Hepatocyte (in vitro differentiated cells): ENCODE data around the gene PER2.

Source experiments
- EZH2 ChIP-seq: fragments of 200-600 bp; sonication (generic); IDR thresholded peaks from 2 replicates; pipeline ENCODE4 v1.6.1; 2016; ENCODE audit warnings: antibody characterized with exemption, mild to moderate bottlenecking, borderline replicate concordance
- EZH2phosphoT487 ChIP-seq: fragments of 200-600 bp; sonication (generic); IDR thresholded peaks from one replicate; pipeline ENCODE4 v1.6.1; 2018; ENCODE audit warnings: antibody characterized with exemption, mild to moderate bottlenecking, low read depth, moderate library complexity; ENCODE audit not compliant: unreplicated experiment, severe bottlenecking
- TF ChIP-seq, protein P1 (sequence below): fragments of 200-600 bp; sonication (generic); IDR thresholded peaks from 2 replicates; pipeline ENCODE4 v1.5.1; 2016; ENCODE audit warnings: antibody characterized with exemption, mild to moderate bottlenecking; ENCODE audit not compliant: poor library complexity

DNA sequence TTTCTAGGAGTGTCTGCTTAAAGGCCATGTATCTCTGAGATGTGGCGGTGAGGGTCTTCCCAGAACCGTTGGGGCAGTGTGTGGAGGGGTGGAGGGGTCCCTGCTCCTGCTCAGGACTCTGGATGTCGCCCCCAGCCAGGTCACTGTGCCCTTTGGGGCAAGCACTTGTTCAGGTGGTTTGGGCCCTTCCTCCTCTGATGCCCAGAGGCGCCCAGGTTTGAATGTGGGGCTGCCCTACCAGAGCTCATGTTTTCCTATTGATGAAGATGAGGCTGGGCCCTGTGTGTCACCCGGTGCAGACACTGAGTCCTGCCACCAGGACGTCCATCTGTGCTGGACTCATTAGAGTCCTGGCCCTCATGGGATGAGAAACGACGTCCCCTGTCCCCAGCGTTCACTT is 14.3 kb upstream of the PER2 start:
- TF ChIP-seq, protein P1, sequence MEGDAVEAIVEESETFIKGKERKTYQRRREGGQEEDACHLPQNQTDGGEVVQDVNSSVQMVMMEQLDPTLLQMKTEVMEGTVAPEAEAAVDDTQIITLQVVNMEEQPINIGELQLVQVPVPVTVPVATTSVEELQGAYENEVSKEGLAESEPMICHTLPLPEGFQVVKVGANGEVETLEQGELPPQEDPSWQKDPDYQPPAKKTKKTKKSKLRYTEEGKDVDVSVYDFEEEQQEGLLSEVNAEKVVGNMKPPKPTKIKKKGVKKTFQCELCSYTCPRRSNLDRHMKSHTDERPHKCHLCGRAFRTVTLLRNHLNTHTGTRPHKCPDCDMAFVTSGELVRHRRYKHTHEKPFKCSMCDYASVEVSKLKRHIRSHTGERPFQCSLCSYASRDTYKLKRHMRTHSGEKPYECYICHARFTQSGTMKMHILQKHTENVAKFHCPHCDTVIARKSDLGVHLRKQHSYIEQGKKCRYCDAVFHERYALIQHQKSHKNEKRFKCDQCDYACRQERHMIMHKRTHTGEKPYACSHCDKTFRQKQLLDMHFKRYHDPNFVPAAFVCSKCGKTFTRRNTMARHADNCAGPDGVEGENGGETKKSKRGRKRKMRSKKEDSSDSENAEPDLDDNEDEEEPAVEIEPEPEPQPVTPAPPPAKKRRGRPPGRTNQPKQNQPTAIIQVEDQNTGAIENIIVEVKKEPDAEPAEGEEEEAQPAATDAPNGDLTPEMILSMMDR: no peak
- no peak for TF ChIP-seq EZH2
- no peak for TF ChIP-seq EZH2phosphoT487
